ENCODE data around the gene KRT26.
A peak's percentile ranks its signal among the peaks of the same experiment; 100 is the strongest.

KRT26 gene

DNA sequence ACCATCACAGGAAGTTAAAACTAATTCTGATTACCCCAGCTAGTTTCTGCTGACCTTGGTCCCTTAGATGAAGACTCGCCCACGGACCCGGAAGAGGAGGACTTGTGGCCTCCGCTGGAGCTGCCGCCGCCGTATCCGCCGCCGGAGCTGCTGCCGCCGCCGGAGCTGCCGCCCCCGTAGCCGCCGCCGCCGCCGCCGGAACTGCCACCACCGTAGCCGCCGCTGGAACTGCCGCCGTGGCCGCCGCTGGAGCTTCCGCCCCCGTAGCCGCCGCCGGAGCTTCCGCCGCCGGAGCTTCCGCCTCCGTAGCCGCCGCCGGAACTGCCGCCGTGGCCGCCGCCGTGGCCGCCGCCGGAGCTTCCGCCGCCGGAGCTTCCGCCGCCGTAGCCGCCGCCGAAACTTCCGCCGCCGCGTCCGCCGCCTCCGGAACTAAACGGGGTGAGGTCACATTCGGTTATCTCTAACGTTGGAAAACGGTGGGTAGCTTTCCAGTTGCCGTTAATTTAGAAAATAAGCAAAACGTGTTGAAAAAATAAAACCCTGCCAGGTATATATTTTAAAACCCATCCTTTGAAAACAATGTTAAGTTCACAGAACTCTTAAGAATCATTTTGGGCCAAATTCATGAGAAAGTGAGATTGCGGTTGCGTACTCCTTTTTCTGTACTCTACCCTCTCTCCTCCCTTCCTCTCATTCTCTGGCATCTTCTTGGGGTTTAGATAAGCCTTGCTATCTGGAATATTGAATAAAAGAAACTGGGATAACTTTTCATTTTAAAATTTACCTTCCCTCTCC lies 46.9 kb upstream of the KRT26 start (continued):
- TF ChIP-seq ZFP3 (tag by site-specific recombination; IDR thresholded peaks at IDR 0.05; ENCODE audit: low read depth): no peak
- TF ChIP-seq ZNF501 (tag by site-specific recombination; IDR thresholded peaks at IDR 0.05): 0 out of 2 replicates have a peak, but pooled peaks have one; percentile 23
- no peak for TF ChIP-seq ZNF768 (tag by site-specific recombination; IDR thresholded peaks at IDR 0.05)
- TF ChIP-seq ZNF654 (tag by site-specific recombination; IDR thresholded peaks at IDR 0.05; ENCODE audit: low read depth): no peak
- TF ChIP-seq OVOL3 (tag by site-specific recombination; IDR thresholded peaks at IDR 0.05): no peak
- peak; percentile 29; the same call in 1 of the 2 replicates for TF ChIP-seq SP2 (tag by site-specific recombination; IDR thresholded peaks at IDR 0.05)
- TF ChIP-seq ZNF404 (tag by site-specific recombination; IDR thresholded peaks at IDR 0.05): no peak
- TF ChIP-seq ZNF514 (tag by site-specific recombination; IDR thresholded peaks at IDR 0.05): no peak

DNA sequence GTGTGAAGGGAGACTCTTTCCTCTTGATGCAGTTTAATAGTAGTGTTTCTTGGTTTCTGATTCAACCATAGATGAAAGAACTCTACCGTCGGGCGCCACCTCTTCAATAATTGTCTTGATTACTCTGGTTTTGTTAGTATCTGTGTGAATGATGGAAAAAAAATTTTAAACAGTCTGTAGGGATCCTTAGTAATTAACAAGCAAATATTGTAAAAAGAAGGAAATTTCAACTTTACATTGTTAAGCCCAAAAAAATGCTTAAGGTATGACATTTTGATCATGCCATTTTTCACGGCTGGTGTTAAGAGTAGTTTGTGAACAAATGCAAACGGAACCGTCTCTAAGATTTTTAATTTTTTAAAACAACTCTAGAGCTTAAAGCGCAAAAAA lies 46.3 kb upstream of the KRT26 start:
- peaks cover 0 to 27% of the 10 kb centered on the region in 2 experiments; a peak in 1 of 3 replicates for H3K36me3 ChIP-seq (ENCODE audit: control insufficient read depth in 2 of 2, insufficient read depth in 1 of 2, low read length in 2 of 2)
- H3K4me3 ChIP-seq (ENCODE audit: low read depth, low read length): peak overlapping the region; percentile 79
- H3K4me1 ChIP-seq (ENCODE audit: control insufficient read depth, insufficient read depth, low read length): peaks cover 2% of the 10 kb centered on the region; the same call in 1 of the 2 replicates
- CTCF ChIA-PET: interaction anchor here (0.6 to 1.8 kb wide), 7 partner anchors 15 to 845 kb away, joined by 3 to 12 read pairs (median 6); no protein-coding TSS in a partner anchor
- peak overlapping the region; percentile 79 for H3K27ac ChIP-seq (ENCODE audit: extremely low read depth, low read depth, low read length)
- POLR2A ChIA-PET: interaction anchor here (0.6 to 2.1 kb wide), 10 partner anchors 9 to 1112 kb away, joined by 3 to 14 read pairs (median 4); partner anchors contain the start of genes KRT17 and ODAD4
- TF ChIP-seq, protein P1, sequence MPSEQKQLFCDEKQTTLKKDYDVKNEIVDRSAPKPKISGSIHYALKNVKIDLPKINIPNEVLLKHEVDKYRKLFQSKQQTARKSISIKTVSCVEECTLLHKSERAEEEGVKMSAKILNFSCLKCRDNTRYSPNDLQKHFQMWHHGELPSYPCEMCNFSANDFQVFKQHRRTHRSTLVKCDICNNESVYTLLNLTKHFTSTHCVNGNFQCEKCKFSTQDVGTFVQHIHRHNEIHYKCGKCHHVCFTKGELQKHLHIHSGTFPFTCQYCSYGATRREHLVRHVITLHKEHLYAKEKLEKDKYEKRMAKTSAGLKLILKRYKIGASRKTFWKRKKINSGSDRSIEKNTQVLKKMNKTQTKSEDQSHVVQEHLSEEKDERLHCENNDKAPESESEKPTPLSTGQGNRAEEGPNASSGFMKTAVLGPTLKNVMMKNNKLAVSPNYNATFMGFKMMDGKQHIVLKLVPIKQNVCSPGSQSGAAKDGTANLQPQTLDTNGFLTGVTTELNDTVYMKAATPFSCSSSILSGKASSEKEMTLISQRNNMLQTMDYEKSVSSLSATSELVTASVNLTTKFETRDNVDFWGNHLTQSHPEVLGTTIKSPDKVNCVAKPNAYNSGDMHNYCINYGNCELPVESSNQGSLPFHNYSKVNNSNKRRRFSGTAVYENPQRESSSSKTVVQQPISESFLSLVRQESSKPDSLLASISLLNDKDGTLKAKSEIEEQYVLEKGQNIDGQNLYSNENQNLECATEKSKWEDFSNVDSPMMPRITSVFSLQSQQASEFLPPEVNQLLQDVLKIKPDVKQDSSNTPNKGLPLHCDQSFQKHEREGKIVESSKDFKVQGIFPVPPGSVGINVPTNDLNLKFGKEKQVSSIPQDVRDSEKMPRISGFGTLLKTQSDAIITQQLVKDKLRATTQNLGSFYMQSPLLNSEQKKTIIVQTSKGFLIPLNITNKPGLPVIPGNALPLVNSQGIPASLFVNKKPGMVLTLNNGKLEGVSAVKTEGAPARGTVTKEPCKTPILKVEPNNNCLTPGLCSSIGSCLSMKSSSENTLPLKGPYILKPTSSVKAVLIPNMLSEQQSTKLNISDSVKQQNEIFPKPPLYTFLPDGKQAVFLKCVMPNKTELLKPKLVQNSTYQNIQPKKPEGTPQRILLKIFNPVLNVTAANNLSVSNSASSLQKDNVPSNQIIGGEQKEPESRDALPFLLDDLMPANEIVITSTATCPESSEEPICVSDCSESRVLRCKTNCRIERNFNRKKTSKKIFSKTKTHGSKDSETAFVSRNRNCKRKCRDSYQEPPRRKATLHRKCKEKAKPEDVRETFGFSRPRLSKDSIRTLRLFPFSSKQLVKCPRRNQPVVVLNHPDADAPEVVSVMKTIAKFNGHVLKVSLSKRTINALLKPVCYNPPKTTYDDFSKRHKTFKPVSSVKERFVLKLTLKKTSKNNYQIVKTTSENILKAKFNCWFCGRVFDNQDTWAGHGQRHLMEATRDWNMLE (tag by site-specific recombination; conservative IDR thresholded peaks at IDR 0.05; ENCODE audit: low read depth): peak; percentile 82
- no peak for TF ChIP-seq ZNF600 (tag by site-specific recombination; IDR thresholded peaks at IDR 0.05)
- no peaks in the 10 kb centered on the region for H3K9me3 ChIP-seq (ENCODE audit: control insufficient read depth, insufficient read depth, low read depth, low read length)

DNA sequence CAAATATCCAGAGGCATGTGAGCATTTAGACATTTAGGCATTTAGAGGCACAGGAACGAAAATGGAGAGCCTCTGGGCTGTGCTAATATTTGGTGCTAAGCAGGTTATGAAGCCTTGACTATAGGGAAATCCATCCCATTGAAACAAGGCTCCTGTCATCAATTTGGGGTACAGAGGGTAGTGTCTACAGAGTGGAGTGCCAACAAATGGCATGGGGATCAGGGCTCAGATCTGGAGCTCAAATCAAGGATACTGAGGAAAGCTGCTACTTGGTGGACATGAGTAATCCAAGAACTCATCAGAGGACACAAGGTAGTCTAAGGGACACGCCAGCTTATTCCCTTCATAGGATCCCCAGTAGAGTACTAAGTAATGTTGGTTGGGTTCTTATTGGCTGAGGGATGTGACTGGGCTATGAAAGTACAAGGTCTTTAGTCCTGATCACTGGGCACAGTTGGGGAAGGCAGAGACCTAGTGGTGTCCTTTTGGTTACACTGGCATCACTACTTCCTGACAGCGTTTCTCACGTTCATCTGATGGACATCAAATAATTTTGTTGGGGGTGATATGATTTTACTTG lies 45.2 kb upstream of the KRT26 start:
- Histone ChIP-seq H3K4me1 (ENCODE audit: control insufficient read depth, insufficient read depth, low read length) (peaks cover 2% of the 10 kb centered on the region; the same call in 1 of the 2 replicates), H3K4me3 (ENCODE audit: low read depth, low read length) (no peak overlapping the region), H3K9me3 (ENCODE audit: control insufficient read depth, insufficient read depth, low read depth, low read length) (no peaks in the 10 kb centered on the region), H3K36me3 (ENCODE audit: control insufficient read depth in 2 of 2, insufficient read depth in 1 of 2, low read length in 2 of 2) (peaks cover 0 to 24% of the 10 kb centered on the region in 2 experiments; a peak in 1 of 3 replicates), H3K27ac (ENCODE audit: extremely low read depth, low read depth, low read length) (no peak overlapping the region)
- no peak for TF ChIP-seq SALL2 (tag by site-specific recombination; IDR thresholded peaks at IDR 0.05; ENCODE audit: borderline replicate concordance)
- TF ChIP-seq, protein P2, sequence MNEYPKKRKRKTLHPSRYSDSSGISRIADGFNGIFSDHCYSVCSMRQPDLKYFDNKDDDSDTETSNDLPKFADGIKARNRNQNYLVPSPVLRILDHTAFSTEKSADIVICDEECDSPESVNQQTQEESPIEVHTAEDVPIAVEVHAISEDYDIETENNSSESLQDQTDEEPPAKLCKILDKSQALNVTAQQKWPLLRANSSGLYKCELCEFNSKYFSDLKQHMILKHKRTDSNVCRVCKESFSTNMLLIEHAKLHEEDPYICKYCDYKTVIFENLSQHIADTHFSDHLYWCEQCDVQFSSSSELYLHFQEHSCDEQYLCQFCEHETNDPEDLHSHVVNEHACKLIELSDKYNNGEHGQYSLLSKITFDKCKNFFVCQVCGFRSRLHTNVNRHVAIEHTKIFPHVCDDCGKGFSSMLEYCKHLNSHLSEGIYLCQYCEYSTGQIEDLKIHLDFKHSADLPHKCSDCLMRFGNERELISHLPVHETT (tag by site-specific recombination; IDR thresholded peaks at IDR 0.05): no peak
- CTCF ChIA-PET: interaction anchor here (0.9 to 1.0 kb wide), 4 partner anchors 92 to 848 kb away, joined by 3 to 6 read pairs (median 4); no protein-coding TSS in a partner anchor
- POLR2A ChIA-PET: no interaction called here

Data from HEK293 (cell line).